Measurements from ENCODE around the gene EIF2B2. TPM values are rescaled to one million over a fixed set of nuclear protein-coding genes. Genes with fewer than 3 reads are reported as not detected.

EIF2B2 gene
- total RNA-seq, 2 donors from 2014 or later = 34.0 to 48.9 TPM

GRCh38 chr14:74955229-74956026, 47.3 kb upstream of the EIF2B2 start, which contains the start of gene PGF:
Gene PGF, minus strand, starts transcription at chr14:74955597. Its CDS starts 355 bp downstream, at chr14:74955242.
- intact Hi-C loops (cut with DNase I) = no loop called here
- no peaks in the 10 kb centered on the region for H3K36me3 ChIP-seq
- no peaks in the 10 kb centered on the region for H3K27me3 ChIP-seq
- peak; percentile 78 for DNase-seq
- H3K9ac ChIP-seq (ENCODE audit: low read depth in 2 of 2, low read length in 2 of 2) = peak within 1 kb of the TSS; percentile 60 to 72
- no peaks in the 10 kb centered on the region for H3K9me3 ChIP-seq
- peak within 1 kb of the TSS; percentile 54 for H3K4me3 ChIP-seq
- H3K27ac ChIP-seq = no peak within 1 kb of the TSS
- peaks cover 12% of the 10 kb centered on the region for H3K4me1 ChIP-seq
- no peak for TF ChIP-seq CTCF (IDR thresholded peaks at IDR 0.05)

- H3K27me3 ChIP-seq = no peaks in the 10 kb centered on the region
- intact Hi-C loops (cut with DNase I) = no loop called here
- TF ChIP-seq CTCF (IDR thresholded peaks at IDR 0.05) = no peak
- peak overlapping the region in 1 of 2 donors; percentile 60 for H3K9ac ChIP-seq (ENCODE audit: low read depth in 2 of 2, low read length in 2 of 2)
- H3K4me1 ChIP-seq = peaks cover 12% of the 10 kb centered on the region
- H3K27ac ChIP-seq = no peak overlapping the region
- no peak for DNase-seq
- no peaks in the 10 kb centered on the region for H3K9me3 ChIP-seq
- no peaks in the 10 kb centered on the region for H3K36me3 ChIP-seq
- H3K4me3 ChIP-seq = peak overlapping the region; percentile 54
Observed at GRCh38 chr14:74956027-74956279, 46.8 kb upstream of the EIF2B2 start.

- no peak overlapping the region for H3K9ac ChIP-seq (ENCODE audit: low read depth in 2 of 2, low read length in 2 of 2)
Observed at GRCh38 chr14:74956280-74957072, 46.2 kb upstream of the EIF2B2 start.

GRCh38 chr14:74959596-74960180, 43.0 kb upstream of the EIF2B2 start:
- TF ChIP-seq CTCF (IDR thresholded peaks at IDR 0.05) = no peak

More at GRCh38 chr14:74956280-74957072, 46.2 kb upstream of the EIF2B2 start:
- Histone ChIP-seq H3K36me3 (no peaks in the 10 kb centered on the region), H3K9me3 (no peaks in the 10 kb centered on the region), H3K27ac (no peak overlapping the region), H3K4me1 (peaks cover 7% of the 10 kb centered on the region), H3K27me3 (no peaks in the 10 kb centered on the region), H3K4me3 (no peak overlapping the region)
- intact Hi-C loops (cut with DNase I) = no loop called here
- no peak for TF ChIP-seq CTCF (IDR thresholded peaks at IDR 0.05)
- DNase-seq = no peak

DNA sequence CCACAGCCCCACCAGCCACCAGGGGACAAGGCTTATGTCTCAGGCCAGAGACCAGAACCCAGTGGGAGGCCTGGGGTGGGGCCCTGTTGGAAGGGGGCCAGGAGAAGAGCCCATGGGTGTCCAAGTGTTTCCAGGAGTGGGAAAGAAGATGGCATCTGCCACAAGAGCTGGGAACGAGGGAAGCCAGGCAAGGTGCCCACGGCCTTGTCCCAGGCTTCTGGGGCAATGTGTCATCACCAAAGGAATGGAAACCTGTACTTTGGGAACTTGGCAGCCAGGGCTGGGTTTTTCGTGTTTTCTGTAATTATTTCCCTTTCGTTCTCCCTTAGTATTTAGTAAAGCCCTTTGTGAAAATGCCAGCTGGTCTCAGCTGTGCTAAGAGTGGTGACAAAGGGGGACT, 42.0 kb upstream of the EIF2B2 start:
- Histone ChIP-seq H3K9me3 (no peaks in the 10 kb centered on the region), H3K27me3 (no peaks in the 10 kb centered on the region), H3K4me3 (no peak overlapping the region), H3K4me1 (no peaks in the 10 kb centered on the region), H3K27ac (no peak overlapping the region), H3K36me3 (no peaks in the 10 kb centered on the region), H3K9ac (ENCODE audit: low read depth in 2 of 2, low read length in 2 of 2) (no peak overlapping the region)
- no peak for DNase-seq
- intact Hi-C loops (cut with DNase I) = no loop called here
- no peak for TF ChIP-seq CTCF (IDR thresholded peaks at IDR 0.05)

More at GRCh38 chr14:74959596-74960180, 43.0 kb upstream of the EIF2B2 start:
- no peak for DNase-seq
- Histone ChIP-seq H3K4me1 (peaks cover 3% of the 10 kb centered on the region), H3K36me3 (no peaks in the 10 kb centered on the region), H3K27me3 (no peaks in the 10 kb centered on the region), H3K9me3 (no peaks in the 10 kb centered on the region), H3K4me3 (no peak overlapping the region), H3K9ac (ENCODE audit: low read depth in 2 of 2, low read length in 2 of 2) (no peak overlapping the region), H3K27ac (no peak overlapping the region)
- intact Hi-C loops (cut with DNase I) = no loop called here

All from colonic mucosa (tissue), 4 donors.